SK-N-SH treated with all-trans-retinoic acid at 6 μM for 48 hours (cell line): ENCODE data around the gene RAB13.

Source experiments
- RARB ChIP-seq: fragments of 250-450 bp; sonication (Bioruptor Pico); IDR thresholded peaks from 2 replicates; pipeline ENCODE4 v1.8.0; 2021; ENCODE audit warnings: mild to moderate bottlenecking, moderate library complexity
- TSHZ2 ChIP-seq: fragments of 250-450 bp; sonication (Bioruptor Pico); IDR thresholded peaks from 2 replicates; pipeline ENCODE4 v1.5.0; 2020; ENCODE audit warnings: mild to moderate bottlenecking, moderate library complexity
- ZNF8 ChIP-seq: fragments of 450-650 bp; formaldehyde crosslinking; IDR thresholded peaks from 2 replicates; pipeline ENCODE4 v1.5.0; 2020; ENCODE audit warnings: mild to moderate bottlenecking, moderate library complexity

GRCh38 chr1:153976819-153977249, 9.3 kb downstream of the RAB13 start:
- TF ChIP-seq TSHZ2 (CRISPR knock-in tag) (no peak), ZNF8 (CRISPR knock-in tag) (no peak), RARB (CRISPR knock-in tag) (no peak)
